Left ventricle myocardium inferior (tissue), 1 donor: ENCODE results near the gene FAM89B. TPM values are rescaled to one million over a fixed set of nuclear protein-coding genes. Genes with fewer than 3 reads are reported as not detected.
A peak's percentile ranks its signal among the peaks of the same experiment; 100 is the strongest.

Experiments used
- DNase-seq: peaks from one replicate; pipeline ENCODE4 v3.0.0-alpha.2; 2020
- H3K27ac ChIP-seq: fragments of 200-600 bp; replicated peaks from 2 replicates; pipeline ENCODE4 v1.8.0; 2021
- H3K27me3 ChIP-seq: fragments of 200-600 bp; 2 replicates; pipeline ENCODE4 v1.8.0; 2021; ENCODE audit warnings: low read depth
- H3K36me3 ChIP-seq: fragments of 200-600 bp; 2 replicates; pipeline ENCODE4 v1.8.0; 2021
- H3K4me1 ChIP-seq: fragments of 200-600 bp; 2 replicates; pipeline ENCODE4 v1.8.0; 2021
- H3K4me3 ChIP-seq: fragments of 200-600 bp; 2 replicates; pipeline ENCODE4 v1.8.0; 2021; ENCODE audit warnings: mild to moderate bottlenecking, moderate library complexity
- H3K9me3 ChIP-seq: fragments of 200-600 bp; replicated peaks from 2 replicates; pipeline ENCODE4 v1.8.0; 2021
- CTCF ChIP-seq: fragments of 200-600 bp; IDR thresholded peaks from 2 replicates; pipeline ENCODE4 v1.8.0; 2021; ENCODE audit warnings: antibody characterized with exemption, mild to moderate bottlenecking, borderline replicate concordance
- intact Hi-C: fragments of 100-400 bp; cut with micrococcal nuclease; formaldehyde crosslinking; loops from one replicate; pipeline ENCODE4 v1.11.0; 2022
- total RNA-seq: library from RNA; stranded (reverse); fragmentation: NEBNext Ultra II Directional; extraction: Animal tissue kit (Norgen Biotek cat#: 25700); gene quantifications from one replicate; pipeline ENCODE4 v1.2.1, GENCODE V29; 2021
- donor health status: DM: no; HTN: yes; CAD: no; lungs with severe emphysema.

FAM89B gene
- total RNA-seq, 1 donor from 2014 or later, result 40.9 TPM

GRCh38 chr11:65541093-65541982 is 31.0 kb upstream of the FAM89B start:
- TF ChIP-seq CTCF, result no peak
- intact Hi-C loops, result no loop called here
- H3K9me3 ChIP-seq, result no peaks in the 10 kb centered on the region
- H3K36me3 ChIP-seq, result peaks cover 28% of the 10 kb centered on the region
- H3K4me1 ChIP-seq, result peaks cover 29% of the 10 kb centered on the region
- peak overlapping the region; percentile 65 for H3K4me3 ChIP-seq
- no peak for DNase-seq
- H3K27me3 ChIP-seq, result no peaks in the 10 kb centered on the region
- peak overlapping the region; percentile 94 for H3K27ac ChIP-seq

- Histone ChIP-seq H3K4me1 (peaks cover 29% of the 10 kb centered on the region), H3K27ac (no peak overlapping the region), H3K27me3 (no peaks in the 10 kb centered on the region), H3K4me3 (no peak overlapping the region), H3K9me3 (no peaks in the 10 kb centered on the region), H3K36me3 (peaks cover 30% of the 10 kb centered on the region)
- no peak for TF ChIP-seq CTCF
- DNase-seq, result no peak
- intact Hi-C loops, result no loop called here
These were observed 29.5 kb upstream of the FAM89B start for GRCh38 chr11:65542738-65543390.

GRCh38 chr11:65545853-65546216 is 26.5 kb upstream of the FAM89B start:
- intact Hi-C loops, result no loop called here
- no peak for DNase-seq
- Histone ChIP-seq H3K9me3 (no peaks in the 10 kb centered on the region), H3K36me3 (peaks cover 42% of the 10 kb centered on the region), H3K27ac (no peak overlapping the region), H3K27me3 (no peaks in the 10 kb centered on the region), H3K4me3 (no peak overlapping the region), H3K4me1 (peaks cover 13% of the 10 kb centered on the region)
- no peak for TF ChIP-seq CTCF

GRCh38 chr11:65546217-65546958 is 25.9 kb upstream of the FAM89B start:
- H3K27me3 ChIP-seq, result no peaks in the 10 kb centered on the region
- intact Hi-C loops, result no loop called here
- no peak for TF ChIP-seq CTCF
- peaks cover 7% of the 10 kb centered on the region for H3K4me1 ChIP-seq
- no peaks in the 10 kb centered on the region for H3K9me3 ChIP-seq
- H3K27ac ChIP-seq, result no peak overlapping the region
- DNase-seq, result peak; percentile 77
- peaks cover 48% of the 10 kb centered on the region for H3K36me3 ChIP-seq
- H3K4me3 ChIP-seq, result peak overlapping the region; percentile 33

- no peak overlapping the region for H3K4me3 ChIP-seq
- TF ChIP-seq CTCF, result no peak
These were observed 24.8 kb upstream of the FAM89B start for GRCh38 chr11:65547446-65548125.

More at GRCh38 chr11:65547446-65548125, 24.8 kb upstream of the FAM89B start:
- Histone ChIP-seq H3K4me1 (peaks cover 8% of the 10 kb centered on the region), H3K36me3 (peaks cover 56% of the 10 kb centered on the region), H3K27ac (no peak overlapping the region), H3K9me3 (no peaks in the 10 kb centered on the region), H3K27me3 (no peaks in the 10 kb centered on the region)
- intact Hi-C loops, result no loop called here
- no peak for DNase-seq
